Left ventricle myocardium inferior (tissue), 1 donor: ENCODE measurements around the gene SPSB4. TPM values are rescaled to one million over a fixed set of nuclear protein-coding genes. Genes with fewer than 3 reads are reported as not detected.

Experiments used
- DNase-seq: peaks from one replicate; pipeline ENCODE4 v3.0.0-alpha.2; 2020
- H3K27ac ChIP-seq: fragments of 200-600 bp; replicated peaks from 2 replicates; pipeline ENCODE4 v1.8.0; 2021
- H3K27me3 ChIP-seq: fragments of 200-600 bp; 2 replicates; pipeline ENCODE4 v1.8.0; 2021; ENCODE audit warnings: low read depth
- H3K36me3 ChIP-seq: fragments of 200-600 bp; 2 replicates; pipeline ENCODE4 v1.8.0; 2021
- H3K4me1 ChIP-seq: fragments of 200-600 bp; 2 replicates; pipeline ENCODE4 v1.8.0; 2021
- H3K4me3 ChIP-seq: fragments of 200-600 bp; 2 replicates; pipeline ENCODE4 v1.8.0; 2021; ENCODE audit warnings: mild to moderate bottlenecking, moderate library complexity
- H3K9me3 ChIP-seq: fragments of 200-600 bp; replicated peaks from 2 replicates; pipeline ENCODE4 v1.8.0; 2021
- intact Hi-C: fragments of 100-400 bp; cut with micrococcal nuclease; formaldehyde crosslinking; loops from one replicate; pipeline ENCODE4 v1.11.0; 2022
- total RNA-seq: library from RNA; stranded (reverse); fragmentation: NEBNext Ultra II Directional; extraction: Animal tissue kit (Norgen Biotek cat#: 25700); gene quantifications from one replicate; pipeline ENCODE4 v1.2.1, GENCODE V29; 2021
- TF ChIP-seq, protein P1 (sequence below): fragments of 200-600 bp; IDR thresholded peaks from 2 replicates; pipeline ENCODE4 v1.8.0; 2021; ENCODE audit warnings: antibody characterized with exemption, mild to moderate bottlenecking, borderline replicate concordance
- donor health status: DM: no; HTN: yes; CAD: no; lungs with severe emphysema.

SPSB4 gene
- total RNA-seq, 1 donor from 2014 or later = 11.2 TPM

DNA sequence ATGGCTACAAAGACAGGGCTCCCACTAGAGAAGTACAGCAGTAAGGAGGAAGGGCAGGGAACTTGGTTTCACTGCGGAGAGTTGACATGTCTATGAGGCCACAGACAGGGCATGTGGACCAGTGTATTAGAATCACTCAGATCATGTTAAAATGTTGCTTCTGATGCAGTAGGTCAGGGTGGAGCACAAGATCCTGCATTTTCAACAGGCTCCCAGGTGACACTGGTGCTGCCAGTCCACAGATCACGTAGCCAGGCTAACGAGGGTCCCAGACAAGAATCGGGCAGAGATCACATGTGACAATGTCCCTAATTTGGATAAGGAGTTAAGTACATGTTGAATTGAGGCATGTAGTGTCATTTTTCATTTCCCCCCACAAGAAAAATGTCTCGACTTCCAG lies 73.6 kb downstream of the SPSB4 start:
- TF ChIP-seq, protein P1, sequence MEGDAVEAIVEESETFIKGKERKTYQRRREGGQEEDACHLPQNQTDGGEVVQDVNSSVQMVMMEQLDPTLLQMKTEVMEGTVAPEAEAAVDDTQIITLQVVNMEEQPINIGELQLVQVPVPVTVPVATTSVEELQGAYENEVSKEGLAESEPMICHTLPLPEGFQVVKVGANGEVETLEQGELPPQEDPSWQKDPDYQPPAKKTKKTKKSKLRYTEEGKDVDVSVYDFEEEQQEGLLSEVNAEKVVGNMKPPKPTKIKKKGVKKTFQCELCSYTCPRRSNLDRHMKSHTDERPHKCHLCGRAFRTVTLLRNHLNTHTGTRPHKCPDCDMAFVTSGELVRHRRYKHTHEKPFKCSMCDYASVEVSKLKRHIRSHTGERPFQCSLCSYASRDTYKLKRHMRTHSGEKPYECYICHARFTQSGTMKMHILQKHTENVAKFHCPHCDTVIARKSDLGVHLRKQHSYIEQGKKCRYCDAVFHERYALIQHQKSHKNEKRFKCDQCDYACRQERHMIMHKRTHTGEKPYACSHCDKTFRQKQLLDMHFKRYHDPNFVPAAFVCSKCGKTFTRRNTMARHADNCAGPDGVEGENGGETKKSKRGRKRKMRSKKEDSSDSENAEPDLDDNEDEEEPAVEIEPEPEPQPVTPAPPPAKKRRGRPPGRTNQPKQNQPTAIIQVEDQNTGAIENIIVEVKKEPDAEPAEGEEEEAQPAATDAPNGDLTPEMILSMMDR = no peak
- intact Hi-C loops = no loop called here
- Histone ChIP-seq H3K4me1 (peaks cover 23% of the 10 kb centered on the region), H3K9me3 (peaks cover 10% of the 10 kb centered on the region), H3K36me3 (no peaks in the 10 kb centered on the region), H3K27ac (no peak overlapping the region), H3K27me3 (no peaks in the 10 kb centered on the region), H3K4me3 (no peak overlapping the region)
- DNase-seq = no peak

GRCh38 chr3:141125351-141125750 lies 74.2 kb downstream of the SPSB4 start:
- no peaks in the 10 kb centered on the region for H3K27me3 ChIP-seq
- TF ChIP-seq, protein P1 = no peak
- H3K4me1 ChIP-seq = peaks cover 23% of the 10 kb centered on the region
- H3K27ac ChIP-seq = no peak overlapping the region
- intact Hi-C loops = no loop called here
- no peaks in the 10 kb centered on the region for H3K36me3 ChIP-seq
- peaks cover 4% of the 10 kb centered on the region for H3K9me3 ChIP-seq
- H3K4me3 ChIP-seq = no peak overlapping the region
- no peak for DNase-seq

DNA sequence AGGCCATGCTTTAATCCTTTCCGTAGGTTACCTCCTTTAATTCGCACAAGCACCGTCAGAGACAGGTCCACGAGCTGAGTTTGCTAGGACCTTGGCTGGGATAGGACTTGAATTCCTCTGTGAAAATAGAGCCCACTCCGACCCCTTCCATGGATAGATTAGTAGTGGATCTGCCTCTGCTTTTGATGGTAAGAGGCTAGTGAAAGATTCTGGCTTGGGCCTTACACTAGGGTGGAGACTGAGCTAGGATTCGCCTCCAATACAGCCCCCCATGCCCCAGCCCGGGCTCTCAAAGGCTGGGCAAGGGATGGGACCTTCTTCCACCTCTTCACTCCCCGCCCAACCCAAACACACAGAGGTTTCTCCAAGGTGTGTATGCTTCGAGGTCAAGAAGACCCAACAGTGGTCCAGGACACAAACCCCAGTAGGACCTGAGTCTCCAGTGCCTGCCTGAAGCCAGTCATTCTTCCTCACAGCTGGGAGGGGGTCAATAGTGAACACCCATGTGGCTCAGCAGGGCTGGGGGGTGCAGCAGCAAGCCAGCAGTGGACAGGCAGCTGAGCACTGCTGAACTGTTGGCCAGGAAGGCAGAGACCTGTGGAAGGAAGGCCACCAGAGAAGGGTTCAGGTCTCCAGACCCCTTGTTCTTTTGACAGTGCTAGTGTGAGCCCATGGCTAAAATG lies 75.7 kb downstream of the SPSB4 start:
- Histone ChIP-seq H3K36me3 (no peaks in the 10 kb centered on the region), H3K27me3 (no peaks in the 10 kb centered on the region), H3K9me3 (no peaks in the 10 kb centered on the region), H3K4me3 (no peak overlapping the region), H3K4me1 (peaks cover 23% of the 10 kb centered on the region), H3K27ac (no peak overlapping the region)
- intact Hi-C loops = no loop called here
- DNase-seq = no peak
- TF ChIP-seq, protein P1 = no peak

DNA sequence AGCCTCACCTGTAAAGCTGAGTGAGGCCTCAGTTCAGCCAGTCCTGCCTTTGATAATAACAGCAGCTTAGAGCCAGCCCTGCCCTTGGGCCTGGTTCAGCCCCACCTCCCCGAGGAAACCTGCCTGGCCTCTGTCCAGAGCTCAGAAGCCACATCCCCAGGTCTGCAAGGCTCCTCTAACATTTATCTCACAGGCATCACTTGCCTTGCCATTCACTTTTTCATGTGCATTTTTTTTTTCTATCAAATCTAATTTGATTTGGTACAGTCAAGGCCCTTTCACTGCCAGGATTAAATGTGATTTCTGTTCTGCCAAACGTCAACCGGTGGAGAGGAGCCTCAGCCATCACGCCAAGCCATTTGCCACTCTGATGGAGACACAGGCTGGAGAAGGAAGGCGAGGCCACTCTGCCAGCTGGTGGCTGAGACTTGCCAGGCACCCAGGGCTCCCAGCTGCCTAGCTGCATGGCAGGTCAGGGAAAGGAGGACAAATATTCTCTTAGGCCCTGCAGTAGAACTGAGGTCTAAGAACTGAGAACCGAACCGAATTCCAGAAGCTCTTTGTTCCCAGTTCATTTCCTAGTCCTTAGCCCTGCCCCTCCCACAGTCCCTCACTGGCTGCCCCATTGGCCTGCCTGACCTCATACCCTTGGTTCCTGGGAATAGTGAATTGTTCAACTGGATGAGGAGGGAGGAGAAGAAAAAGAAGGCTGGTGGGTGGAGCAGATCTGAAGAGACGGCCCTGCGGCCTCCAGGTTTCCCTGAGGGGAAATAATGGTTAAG lies 76.4 kb downstream of the SPSB4 start:
- TF ChIP-seq, protein P1 = peak; percentile 39
- Histone ChIP-seq H3K9me3 (no peaks in the 10 kb centered on the region), H3K27me3 (no peaks in the 10 kb centered on the region), H3K36me3 (no peaks in the 10 kb centered on the region), H3K4me1 (peaks cover 23% of the 10 kb centered on the region), H3K4me3 (no peak overlapping the region), H3K27ac (no peak overlapping the region)
- intact Hi-C loops = no loop called here
- no peak for DNase-seq

DNA sequence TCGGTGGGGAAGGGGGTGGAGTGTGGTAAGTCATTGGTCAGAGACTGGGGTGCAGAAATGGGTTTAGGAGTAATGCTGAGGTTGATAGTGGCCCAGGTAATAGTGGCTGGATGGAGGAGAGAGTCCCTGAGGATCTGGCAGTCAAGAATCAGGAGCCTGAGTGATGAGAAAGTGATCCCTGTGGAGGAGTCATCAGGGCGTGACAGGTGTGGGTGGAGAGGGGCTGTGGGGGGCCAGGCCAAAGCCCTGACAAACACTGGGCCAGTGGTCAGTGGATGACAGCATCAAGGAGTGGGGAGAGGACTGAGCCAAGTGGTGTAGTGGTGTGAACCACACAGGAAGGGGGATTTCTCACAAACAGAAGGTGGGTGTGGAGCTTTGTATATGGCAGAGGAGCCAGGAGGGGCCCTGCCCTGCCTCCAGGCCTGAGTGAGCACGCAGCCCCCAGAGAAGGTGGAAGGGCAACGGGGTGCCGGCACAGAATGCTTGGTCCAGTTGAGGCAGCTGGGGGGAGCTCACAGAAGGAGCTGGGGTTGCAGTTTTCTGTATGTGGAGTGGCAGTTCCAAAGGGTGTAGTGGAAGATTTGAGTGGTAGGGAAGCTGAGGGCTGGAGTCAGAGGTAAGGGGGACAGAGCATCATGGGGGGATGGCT lies 77.1 kb downstream of the SPSB4 start:
- no peaks in the 10 kb centered on the region for H3K27me3 ChIP-seq
- intact Hi-C loops = no loop called here
- H3K4me3 ChIP-seq = no peak overlapping the region
- no peaks in the 10 kb centered on the region for H3K9me3 ChIP-seq
- peaks cover 23% of the 10 kb centered on the region for H3K4me1 ChIP-seq
- no peak for DNase-seq
- no peaks in the 10 kb centered on the region for H3K36me3 ChIP-seq
- TF ChIP-seq, protein P1 = no peak
- H3K27ac ChIP-seq = no peak overlapping the region
